ENCODE data around the gene RALGPS2.

DNA sequence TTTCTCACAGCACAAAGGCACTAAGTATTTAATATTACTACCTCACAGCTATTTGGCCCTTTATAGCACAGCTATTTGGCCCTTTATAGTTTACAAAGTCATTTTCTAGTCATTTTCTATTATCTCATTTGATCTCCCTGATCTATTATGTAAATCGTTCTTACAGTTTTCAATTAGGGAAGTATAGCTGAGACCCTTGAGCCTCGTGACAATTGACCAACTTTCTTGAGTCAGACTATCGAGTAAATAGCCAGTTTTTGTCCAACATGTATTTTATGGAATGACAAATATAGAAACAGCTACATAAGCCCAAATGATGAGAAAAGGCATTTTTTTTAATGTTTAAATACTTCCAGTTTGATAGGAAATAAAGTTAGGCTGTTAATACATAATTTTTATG is 152.9 kb downstream of the RALGPS2 start:
- TF ChIP-seq, protein P1, sequence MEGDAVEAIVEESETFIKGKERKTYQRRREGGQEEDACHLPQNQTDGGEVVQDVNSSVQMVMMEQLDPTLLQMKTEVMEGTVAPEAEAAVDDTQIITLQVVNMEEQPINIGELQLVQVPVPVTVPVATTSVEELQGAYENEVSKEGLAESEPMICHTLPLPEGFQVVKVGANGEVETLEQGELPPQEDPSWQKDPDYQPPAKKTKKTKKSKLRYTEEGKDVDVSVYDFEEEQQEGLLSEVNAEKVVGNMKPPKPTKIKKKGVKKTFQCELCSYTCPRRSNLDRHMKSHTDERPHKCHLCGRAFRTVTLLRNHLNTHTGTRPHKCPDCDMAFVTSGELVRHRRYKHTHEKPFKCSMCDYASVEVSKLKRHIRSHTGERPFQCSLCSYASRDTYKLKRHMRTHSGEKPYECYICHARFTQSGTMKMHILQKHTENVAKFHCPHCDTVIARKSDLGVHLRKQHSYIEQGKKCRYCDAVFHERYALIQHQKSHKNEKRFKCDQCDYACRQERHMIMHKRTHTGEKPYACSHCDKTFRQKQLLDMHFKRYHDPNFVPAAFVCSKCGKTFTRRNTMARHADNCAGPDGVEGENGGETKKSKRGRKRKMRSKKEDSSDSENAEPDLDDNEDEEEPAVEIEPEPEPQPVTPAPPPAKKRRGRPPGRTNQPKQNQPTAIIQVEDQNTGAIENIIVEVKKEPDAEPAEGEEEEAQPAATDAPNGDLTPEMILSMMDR (IDR thresholded peaks at IDR 0.05) = no peak
- no peak for TF ChIP-seq POLR2A (IDR thresholded peaks at IDR 0.05)

All from right lobe of liver (tissue), 4 donors.